ENCODE data around the gene CALCOCO2.

CALCOCO2 gene, protein sequence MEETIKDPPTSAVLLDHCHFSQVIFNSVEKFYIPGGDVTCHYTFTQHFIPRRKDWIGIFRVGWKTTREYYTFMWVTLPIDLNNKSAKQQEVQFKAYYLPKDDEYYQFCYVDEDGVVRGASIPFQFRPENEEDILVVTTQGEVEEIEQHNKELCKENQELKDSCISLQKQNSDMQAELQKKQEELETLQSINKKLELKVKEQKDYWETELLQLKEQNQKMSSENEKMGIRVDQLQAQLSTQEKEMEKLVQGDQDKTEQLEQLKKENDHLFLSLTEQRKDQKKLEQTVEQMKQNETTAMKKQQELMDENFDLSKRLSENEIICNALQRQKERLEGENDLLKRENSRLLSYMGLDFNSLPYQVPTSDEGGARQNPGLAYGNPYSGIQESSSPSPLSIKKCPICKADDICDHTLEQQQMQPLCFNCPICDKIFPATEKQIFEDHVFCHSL

DNA sequence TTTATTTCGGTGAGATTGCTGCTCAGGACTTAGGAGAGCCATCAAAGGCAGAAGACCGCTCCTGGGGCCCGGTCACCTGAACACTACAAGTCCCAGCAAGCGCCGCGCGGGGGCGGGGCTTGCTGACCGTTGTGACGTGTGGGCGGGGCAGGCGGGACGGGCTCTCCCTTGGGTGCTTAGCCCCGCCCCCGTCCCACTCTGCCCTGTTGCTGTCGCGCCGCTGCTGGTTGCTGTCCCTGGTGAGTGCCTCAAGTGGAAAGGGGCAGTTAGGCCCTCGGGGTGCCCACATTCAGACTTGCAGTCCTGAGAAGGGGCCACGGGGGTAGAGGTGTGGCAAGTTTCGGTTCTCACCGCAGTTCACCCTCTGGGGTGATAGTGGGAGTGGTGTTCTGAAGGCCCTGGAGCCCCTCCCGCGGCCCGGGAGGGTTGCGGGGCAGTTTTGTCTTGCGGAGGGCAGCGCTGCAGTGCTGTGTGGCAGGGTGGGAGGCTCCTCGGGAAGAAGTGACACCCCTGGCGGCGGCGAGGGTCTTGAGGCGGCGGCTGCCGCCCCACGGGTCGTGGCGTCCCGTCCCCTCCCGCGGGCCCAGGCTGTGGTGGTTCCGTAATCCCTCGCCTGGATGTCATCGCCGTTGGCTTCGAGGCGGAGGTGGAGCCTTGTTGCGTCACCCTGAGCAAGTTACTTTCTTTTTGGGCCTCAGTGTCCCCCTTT, at the start of gene CALCOCO2:
Gene CALCOCO2, plus strand, starts transcription at position 196 of the 709 bp plus-strand sequence. CDS start 10,673 bp downstream, outside the sequence.
- TF ChIP-seq GATA3 (IDR thresholded peaks at IDR 0.05; ENCODE audit: low read depth, low read length) (no peak), GATA2 (IDR thresholded peaks at IDR 0.05; ENCODE audit: low read depth, low read length) (no peak)

DNA sequence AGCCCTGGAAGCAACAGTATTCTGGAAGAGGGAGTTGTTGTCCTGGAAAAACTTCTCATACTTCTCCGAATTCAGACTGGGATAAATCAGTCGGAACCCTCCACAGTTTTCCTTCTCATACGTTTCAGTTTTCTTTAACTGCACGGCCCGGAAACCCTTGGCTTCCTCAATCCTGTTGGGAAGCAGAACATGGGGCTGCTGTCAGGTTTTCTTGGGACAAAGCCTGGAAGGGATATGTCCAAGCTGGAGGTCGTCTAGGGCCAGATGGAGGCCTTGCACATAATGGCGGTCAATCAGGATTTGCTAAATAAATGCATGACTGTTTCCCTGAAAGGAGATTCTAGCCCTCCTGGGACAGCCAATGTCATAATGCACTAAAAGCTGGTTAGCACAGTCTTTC, 43.0 kb upstream of the CALCOCO2 start:
- TF ChIP-seq GATA3 (IDR thresholded peaks at IDR 0.05; ENCODE audit: low read depth, low read length), result no peak
- no peak for TF ChIP-seq GATA2 (IDR thresholded peaks at IDR 0.05; ENCODE audit: low read depth, low read length)

DNA sequence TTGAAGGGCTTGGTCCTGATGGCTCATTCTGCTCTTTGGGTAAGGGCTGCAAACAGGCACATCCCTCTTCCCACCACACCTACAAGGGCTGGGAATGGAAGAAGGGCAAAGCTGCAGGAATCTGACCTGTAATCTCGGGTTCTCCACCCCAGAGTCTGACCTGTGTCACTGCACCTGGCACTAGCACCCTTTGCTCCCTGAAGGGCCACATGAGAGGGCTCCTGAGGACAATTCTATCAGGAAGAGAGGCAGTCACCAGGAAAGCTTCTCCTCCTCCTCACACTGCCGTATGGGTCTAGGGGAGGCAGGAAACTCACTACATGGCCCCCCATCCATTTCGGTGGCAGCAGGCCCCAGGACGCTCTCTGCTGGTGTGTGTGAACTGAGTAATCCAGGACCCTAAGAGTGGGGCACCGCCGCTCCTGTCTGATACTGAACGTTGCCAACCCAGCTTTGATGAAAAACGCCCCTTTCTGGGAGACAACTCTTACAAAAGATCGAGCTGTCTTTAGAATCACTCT, 40.2 kb upstream of the CALCOCO2 start:
- no peak for TF ChIP-seq GATA2 (IDR thresholded peaks at IDR 0.05; ENCODE audit: low read depth, low read length)
- no peak for TF ChIP-seq GATA3 (IDR thresholded peaks at IDR 0.05; ENCODE audit: low read depth, low read length)

DNA sequence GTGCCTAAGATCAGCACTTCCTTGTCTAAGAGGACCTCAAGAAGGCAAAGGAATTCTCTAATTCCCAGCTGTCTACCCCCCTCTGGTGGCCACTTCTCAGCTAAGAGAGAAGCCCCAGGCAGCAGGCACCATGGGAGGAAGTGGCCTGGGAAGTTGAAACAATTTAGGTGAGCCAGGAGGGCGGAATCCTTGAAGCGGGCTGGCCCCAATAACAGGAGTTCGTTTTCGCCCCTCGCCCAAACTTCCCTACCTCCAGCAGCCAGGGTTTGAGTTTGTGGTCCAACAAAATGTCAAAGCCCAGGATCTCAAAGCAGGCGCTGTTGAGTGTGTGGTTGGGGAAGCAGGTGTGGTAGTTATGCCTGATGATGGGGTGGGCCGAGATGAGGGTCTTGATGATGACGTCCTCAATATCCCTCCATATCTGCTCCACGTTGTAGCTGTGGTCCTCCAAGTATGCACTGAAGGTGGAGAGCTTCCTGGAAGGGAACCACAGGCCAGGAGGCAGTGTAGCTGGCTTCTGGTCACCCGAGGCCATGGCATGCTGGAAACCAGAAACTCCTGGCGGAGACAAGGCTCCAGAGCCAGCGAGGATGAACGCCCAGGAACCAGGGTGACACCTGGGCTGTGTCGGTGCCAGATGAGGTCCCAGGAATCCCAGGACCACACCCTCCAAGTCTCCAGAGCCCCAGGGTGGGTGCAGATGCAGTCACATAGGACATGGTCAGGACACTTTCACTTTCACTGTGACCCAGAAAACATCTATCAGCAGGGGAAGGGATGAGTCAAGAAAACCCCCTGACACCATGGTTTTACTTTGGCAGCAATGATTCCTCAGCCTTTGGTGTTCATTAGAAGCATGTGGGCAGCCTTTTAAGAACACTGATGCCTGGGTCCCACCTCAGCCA, 39.5 kb upstream of the CALCOCO2 start:
- no peak for TF ChIP-seq GATA2 (IDR thresholded peaks at IDR 0.05; ENCODE audit: low read depth, low read length)
- TF ChIP-seq GATA3 (IDR thresholded peaks at IDR 0.05; ENCODE audit: low read depth, low read length), result no peak

DNA sequence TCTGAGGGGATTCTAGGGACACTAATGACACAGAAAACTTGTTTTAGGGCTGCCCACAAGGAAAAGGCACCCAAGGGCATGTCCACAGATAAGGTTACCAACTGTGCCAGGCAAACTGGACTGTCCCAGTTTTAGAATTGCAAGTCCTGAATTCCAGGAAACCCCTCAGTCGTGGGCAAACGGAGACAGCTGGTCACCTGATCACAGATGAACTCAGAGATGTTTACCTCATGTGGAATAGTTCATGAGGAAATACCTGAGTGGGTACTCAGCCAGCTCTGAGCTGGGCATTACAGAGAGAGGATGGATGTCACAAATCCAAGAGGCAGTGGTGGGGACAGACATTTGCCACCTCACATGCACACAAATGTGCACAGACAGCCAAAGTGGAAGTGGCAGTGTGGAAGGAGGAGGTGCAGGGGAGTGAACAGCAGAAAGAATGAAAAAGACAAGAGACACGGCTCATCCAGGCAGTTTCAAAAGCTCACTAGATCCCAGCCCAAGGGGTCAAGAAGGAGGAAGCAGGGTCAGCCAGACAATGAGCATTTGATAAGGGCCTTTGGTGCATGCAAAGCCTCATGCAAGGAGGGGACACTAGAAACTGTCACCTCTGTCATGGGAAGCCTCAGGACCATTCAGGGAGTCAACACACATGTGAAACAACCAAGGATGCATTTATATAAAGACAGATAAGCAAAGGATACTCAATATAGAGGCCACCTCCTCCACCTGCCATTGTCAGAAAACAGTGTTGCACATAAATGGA, 38.6 kb upstream of the CALCOCO2 start:
- TF ChIP-seq GATA2 (IDR thresholded peaks at IDR 0.05; ENCODE audit: low read depth, low read length) (no peak), GATA3 (IDR thresholded peaks at IDR 0.05; ENCODE audit: low read depth, low read length) (no peak)

DNA sequence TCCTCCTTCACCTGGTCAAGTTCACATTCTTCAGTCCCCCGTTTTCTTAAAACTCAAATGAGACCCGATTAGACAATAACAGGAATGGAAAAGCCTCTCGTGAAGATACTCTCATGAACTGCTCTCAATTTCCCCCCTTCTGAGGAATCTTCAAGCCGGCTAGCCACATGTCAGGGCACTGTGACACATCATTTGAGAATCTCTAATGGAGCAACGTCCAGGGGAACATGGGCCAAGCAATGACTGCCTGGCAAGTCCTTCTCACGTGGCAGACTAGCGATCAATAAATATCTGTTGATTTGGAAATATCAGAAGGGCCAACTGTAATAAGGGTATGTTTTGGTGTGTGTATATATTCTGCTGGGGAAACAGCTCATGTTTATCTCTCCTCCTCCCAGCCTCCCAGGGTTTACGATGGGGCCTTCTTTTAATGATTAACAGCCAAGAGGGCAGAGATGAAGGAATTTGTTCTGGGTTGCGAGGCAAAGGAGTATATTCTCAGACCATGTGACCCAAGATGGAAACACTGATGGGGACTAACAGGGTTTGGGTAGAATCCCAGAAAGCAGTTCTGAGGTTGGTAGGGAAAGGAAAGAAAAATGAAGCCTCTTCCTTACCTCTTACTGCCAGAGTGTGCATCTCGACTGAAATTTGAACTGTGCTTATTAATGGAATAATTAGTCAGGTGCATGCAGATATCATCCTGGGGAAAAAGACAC, 35.2 kb upstream of the CALCOCO2 start:
- no peak for TF ChIP-seq GATA2 (IDR thresholded peaks at IDR 0.05; ENCODE audit: low read depth, low read length)
- no peak for TF ChIP-seq GATA3 (IDR thresholded peaks at IDR 0.05; ENCODE audit: low read depth, low read length)

DNA sequence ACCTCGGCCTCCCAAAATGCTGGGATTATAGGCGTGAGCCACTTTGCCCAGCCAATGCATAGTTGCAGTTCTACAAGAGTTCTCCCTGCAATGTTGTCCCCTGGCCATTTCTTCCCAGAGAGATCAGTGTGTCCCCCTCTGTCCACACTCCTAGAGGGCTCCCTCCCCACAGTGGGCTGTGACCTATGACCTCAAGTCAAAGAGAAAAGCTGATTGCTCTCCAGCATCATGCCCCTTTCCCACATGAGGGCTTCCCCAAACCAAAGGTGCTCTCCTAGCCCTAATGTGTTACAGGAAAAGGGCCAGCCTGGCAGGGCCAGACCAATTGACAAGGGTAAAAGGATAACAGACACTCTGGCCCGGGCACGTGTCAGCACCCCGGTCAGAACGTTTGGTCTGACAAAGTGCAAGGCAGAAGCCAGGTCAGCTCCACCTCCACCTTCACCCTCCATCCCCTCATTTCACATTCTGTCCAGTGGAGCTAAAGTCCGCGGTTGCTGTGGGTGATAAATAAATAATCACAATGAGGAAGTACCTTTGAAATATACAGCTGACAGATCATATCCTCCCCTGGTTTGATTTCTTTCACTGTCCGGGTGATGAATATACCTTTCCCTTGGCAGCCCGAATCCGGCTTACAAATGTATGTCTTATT, 31.6 kb upstream of the CALCOCO2 start:
- no peak for TF ChIP-seq GATA3 (IDR thresholded peaks at IDR 0.05; ENCODE audit: low read depth, low read length)
- TF ChIP-seq GATA2 (IDR thresholded peaks at IDR 0.05; ENCODE audit: low read depth, low read length), result no peak

DNA sequence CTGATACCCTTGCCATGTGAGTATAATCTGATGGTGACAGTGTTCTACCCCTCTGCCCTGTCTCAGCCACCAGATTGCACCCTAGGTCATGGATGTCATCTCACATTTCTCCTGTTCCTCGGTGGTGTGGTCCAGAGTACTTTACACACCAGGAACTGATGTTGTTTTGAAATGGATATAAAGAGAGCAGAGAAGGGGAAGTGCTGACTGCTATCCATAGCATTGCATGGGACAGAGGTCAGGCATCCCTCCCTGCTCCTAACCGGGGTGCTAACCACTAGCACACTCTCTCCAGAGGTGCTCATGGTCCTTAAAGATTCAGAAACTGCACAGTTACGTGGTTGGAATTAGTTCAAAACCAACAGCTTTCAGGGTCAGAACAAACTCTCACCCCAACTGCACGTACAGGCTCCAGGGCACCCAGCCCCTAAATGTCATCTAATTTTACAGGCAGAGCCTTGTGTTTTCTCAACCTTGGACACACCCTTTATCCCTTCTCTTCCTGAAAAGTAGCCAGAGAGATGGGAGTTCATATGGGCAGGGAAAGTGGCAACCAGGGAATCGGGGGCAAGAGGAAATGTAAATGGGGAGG, 30.1 kb upstream of the CALCOCO2 start:
- TF ChIP-seq GATA3 (IDR thresholded peaks at IDR 0.05; ENCODE audit: low read depth, low read length), result no peak
- TF ChIP-seq GATA2 (IDR thresholded peaks at IDR 0.05; ENCODE audit: low read depth, low read length), result no peak

DNA sequence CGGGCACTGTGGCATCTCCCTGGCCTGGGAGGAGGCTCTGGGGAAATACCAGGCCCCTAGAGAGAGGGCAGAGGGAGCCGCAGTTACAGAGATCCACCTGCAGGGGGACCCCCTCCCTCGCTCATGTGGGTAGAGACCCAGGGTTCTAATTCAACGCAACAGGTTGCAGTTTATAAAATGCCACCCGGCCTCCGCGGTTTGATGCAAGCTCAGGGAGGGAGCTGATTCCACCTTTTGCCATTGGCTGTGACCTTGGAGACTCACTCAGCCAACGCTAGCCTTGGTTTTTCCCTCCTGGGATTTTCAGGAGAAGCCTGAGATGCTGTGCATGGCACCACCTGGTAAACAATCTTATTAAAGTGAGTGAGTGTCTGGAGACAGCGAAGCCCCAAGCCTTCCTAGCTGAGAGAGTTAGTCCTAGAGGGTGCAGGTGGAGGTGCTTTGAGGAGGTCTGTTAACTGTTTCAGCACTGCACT, 25.9 kb upstream of the CALCOCO2 start:
- TF ChIP-seq GATA2 (IDR thresholded peaks at IDR 0.05; ENCODE audit: low read depth, low read length), result no peak
- no peak for TF ChIP-seq GATA3 (IDR thresholded peaks at IDR 0.05; ENCODE audit: low read depth, low read length)

DNA sequence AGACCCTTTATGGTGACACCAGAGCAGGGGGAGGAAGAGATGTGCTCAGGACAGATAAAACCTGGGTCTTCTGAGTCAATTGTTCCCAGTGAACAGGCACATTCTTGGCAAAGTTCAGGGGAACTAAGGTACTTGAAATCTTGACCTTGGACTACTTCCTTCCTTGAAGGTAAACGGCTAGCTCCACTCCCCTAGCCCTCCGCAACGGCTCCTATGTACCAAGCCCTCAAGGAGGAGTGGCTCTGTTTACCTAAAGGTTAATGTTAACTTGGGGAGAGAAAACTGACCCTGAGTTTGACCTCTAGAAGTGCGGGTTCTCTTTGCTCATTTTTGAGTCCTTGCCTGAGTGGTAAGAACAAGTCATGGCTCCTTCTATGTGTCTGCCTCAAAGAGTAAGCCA, 21.7 kb upstream of the CALCOCO2 start:
- TF ChIP-seq GATA2 (IDR thresholded peaks at IDR 0.05; ENCODE audit: low read depth, low read length) (no peak), GATA3 (IDR thresholded peaks at IDR 0.05; ENCODE audit: low read depth, low read length) (no peak)

DNA sequence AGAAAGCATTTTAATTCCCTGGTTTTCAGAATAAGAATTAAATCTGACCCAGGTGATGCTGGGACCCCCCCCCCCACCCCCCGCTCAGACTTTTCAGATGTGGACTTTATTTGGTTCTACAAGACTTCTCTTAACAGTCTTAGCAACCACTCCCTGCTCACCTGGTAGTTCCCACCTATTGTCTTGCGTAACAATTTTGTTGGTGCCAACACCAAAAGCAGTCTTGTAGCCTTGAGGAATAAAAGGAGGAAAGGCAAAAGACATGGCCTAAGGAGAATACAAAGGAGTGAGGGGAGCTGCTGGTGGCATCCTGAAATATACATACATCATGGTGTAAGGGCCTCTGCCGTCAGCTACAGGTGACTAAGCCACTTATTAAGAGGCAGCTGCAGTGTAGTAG, 18.8 kb upstream of the CALCOCO2 start:
- TF ChIP-seq GATA3 (IDR thresholded peaks at IDR 0.05; ENCODE audit: low read depth, low read length) (no peak), GATA2 (IDR thresholded peaks at IDR 0.05; ENCODE audit: low read depth, low read length) (no peak)

Data from SH-SY5Y (cell line).